SK-N-DZ (cell line): ENCODE results near the gene AMT.
"Not testable (repeated sequence)": the region's sequence is repeated elsewhere in the genome, so short reads cannot be mapped to it uniquely, and the experiment has no call there.

Experiments used
- DNase-seq: peaks from one replicate; pipeline ENCODE4 v3.0.0-alpha.2; 2015; ENCODE audit warnings: low spot score

Gene AMT

GRCh38 chr3:49427586-49427985, 5.3 kb upstream of the AMT start:
- no peak for DNase-seq

- DNase-seq: no peak
These were observed 2.5 kb upstream of the AMT start for GRCh38 chr3:49424816-49425215.

GRCh38 chr3:49421890-49422378, 339 bp downstream of the AMT start:
- no peak for DNase-seq

- no peak for DNase-seq
These were observed 4.7 kb downstream of the AMT start for GRCh38 chr3:49417516-49418120.

GRCh38 chr3:49416867-49417266, 5.4 kb downstream of the AMT start:
- DNase-seq: no peak

GRCh38 chr3:49415931-49416601, 6.2 kb downstream of the AMT start:
- DNase-seq: no peak

- DNase-seq: no peak
These were observed 7.5 kb downstream of the AMT start for GRCh38 chr3:49414753-49415152.

- DNase-seq: no peak
These were observed 8.9 kb downstream of the AMT start for GRCh38 chr3:49413338-49413734.

GRCh38 chr3:49412632-49413337, 9.5 kb downstream of the AMT start:
- DNase-seq: no peak

GRCh38 chr3:49411968-49412631, 10.2 kb downstream of the AMT start, which contains the start of the genes RHOA and TCTA:
RHOA (minus strand) TSS chr3:49411976; CDS start chr3:49375589, 36,387 bp downstream.
TCTA (plus strand) TSS chr3:49412423; CDS start chr3:49412427, 4 bp downstream.
- peak; percentile 99 for DNase-seq

- no peak for DNase-seq
These were observed 10.7 kb downstream of the AMT start for GRCh38 chr3:49411535-49411967.

- DNase-seq: no peak
These were observed 11.3 kb downstream of the AMT start for GRCh38 chr3:49410846-49411534.

GRCh38 chr3:49410066-49410845, 12.0 kb downstream of the AMT start:
- no peak for DNase-seq

- no peak for DNase-seq
These were observed 15.4 kb downstream of the AMT start for GRCh38 chr3:49406571-49407565.

GRCh38 chr3:49405570-49405969, 16.7 kb downstream of the AMT start:
- not testable (repeated sequence) for DNase-seq

- DNase-seq: no peak
These were observed 18.4 kb downstream of the AMT start for GRCh38 chr3:49403891-49404290.

- DNase-seq: no peak
These were observed 20.5 kb downstream of the AMT start for GRCh38 chr3:49401766-49402165.

GRCh38 chr3:49399461-49399860, 22.8 kb downstream of the AMT start:
- no peak for DNase-seq

- peak; percentile 62 for DNase-seq
These were observed 24.8 kb downstream of the AMT start for GRCh38 chr3:49397470-49397869.
